Left forelimb (tissue), 1 donor: ENCODE results near the gene RPL7A.

Experiments
- DNase-seq: peaks from one replicate; pipeline ENCODE4 v3.0.0-alpha.2; 2018; ENCODE audit warnings: low spot score

RPL7A gene

GRCh38 chr9:133347515-133347984, 468 bp upstream of the RPL7A start:
- no peak for DNase-seq

- DNase-seq, result no peak
Observed at GRCh38 chr9:133348718-133349573, 928 bp downstream of the RPL7A start.

- DNase-seq, result no peak
Observed at GRCh38 chr9:133349965-133350616, 2.1 kb downstream of the RPL7A start.

GRCh38 chr9:133351526-133351907, 3.5 kb downstream of the RPL7A start:
- DNase-seq, result no peak

GRCh38 chr9:133351908-133352634, 4.1 kb downstream of the RPL7A start:
- no peak for DNase-seq

GRCh38 chr9:133352635-133353340, 4.8 kb downstream of the RPL7A start:
- DNase-seq, result no peak

- no peak for DNase-seq
Observed at GRCh38 chr9:133353548-133353947, 5.5 kb downstream of the RPL7A start.

- no peak for DNase-seq
Observed at GRCh38 chr9:133354766-133355165, 6.7 kb downstream of the RPL7A start.

- DNase-seq, result no peak
Observed at GRCh38 chr9:133355881-133356357, 7.9 kb downstream of the RPL7A start.

GRCh38 chr9:133356391-133357091, 8.5 kb downstream of the RPL7A start, which contains the start of the genes SURF1 and SURF2:
TSS of gene SURF1 (minus strand) at chr9:133356487. CDS start at chr9:133356453, 34 bp downstream.
TSS of gene SURF2 (plus strand) at chr9:133356550. CDS start at chr9:133356593, 43 bp downstream.
- peak; percentile 92 for DNase-seq

- no peak for DNase-seq
Observed at GRCh38 chr9:133357656-133358055, 9.6 kb downstream of the RPL7A start.

GRCh38 chr9:133359399-133360175, 11.6 kb downstream of the RPL7A start:
- DNase-seq, result no peak

GRCh38 chr9:133360400-133361393, 12.7 kb downstream of the RPL7A start:
- DNase-seq, result no peak

- no peak for DNase-seq
Observed at GRCh38 chr9:133361507-133362092, 13.6 kb downstream of the RPL7A start.

GRCh38 chr9:133362359-133363044, 14.5 kb downstream of the RPL7A start:
- no peak for DNase-seq

GRCh38 chr9:133366435-133366834, 18.4 kb downstream of the RPL7A start:
- no peak for DNase-seq

GRCh38 chr9:133367221-133367620, 19.2 kb downstream of the RPL7A start:
- DNase-seq, result no peak

- DNase-seq, result no peak
Observed at GRCh38 chr9:133367778-133368177, 19.8 kb downstream of the RPL7A start.
